ENCODE data around the gene RPL18A.

Gene RPL18A

DNA sequence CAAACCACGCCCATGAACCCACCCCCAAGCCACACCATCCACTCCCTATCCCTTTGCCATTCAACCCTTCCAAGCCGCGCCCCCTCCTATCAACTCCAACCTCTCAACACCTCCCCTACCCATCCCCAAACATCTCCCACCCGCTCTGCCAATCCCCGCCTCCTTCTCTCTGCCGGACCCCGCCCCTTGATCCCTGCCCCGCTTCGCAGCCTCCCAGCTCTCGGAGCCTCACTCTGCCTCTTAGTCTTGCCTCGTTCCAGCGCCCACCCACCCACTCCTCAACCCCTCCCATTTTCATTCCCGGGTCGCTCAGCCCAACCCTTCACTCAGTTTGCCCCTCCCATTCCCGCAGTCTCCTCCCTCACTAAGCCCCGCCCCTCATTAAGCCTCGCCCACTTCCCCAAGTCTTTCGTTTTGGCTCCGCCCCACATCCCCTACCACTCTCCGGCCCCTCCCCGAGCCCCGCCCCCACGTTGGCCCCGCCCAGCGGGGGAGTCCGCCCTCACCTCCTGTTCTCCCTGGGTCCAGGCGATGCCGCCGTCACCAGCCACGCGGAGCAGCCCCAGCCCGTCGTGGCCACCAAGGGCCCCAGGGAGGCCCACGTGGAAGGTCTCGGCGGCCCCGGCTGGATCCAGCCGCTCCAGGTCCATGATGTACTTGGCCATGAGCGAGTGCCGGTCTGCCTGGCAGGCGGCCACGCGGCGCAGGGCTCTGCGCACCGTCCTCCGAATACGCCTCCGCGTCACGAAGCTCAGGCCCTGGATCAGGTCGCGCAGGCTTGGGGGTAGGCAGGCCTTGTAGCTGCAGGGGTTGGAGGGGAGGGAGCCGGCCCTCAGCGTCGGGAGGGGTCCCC is 17.7 kb upstream of the RPL18A start:
- FAIRE-seq = no peak

DNA sequence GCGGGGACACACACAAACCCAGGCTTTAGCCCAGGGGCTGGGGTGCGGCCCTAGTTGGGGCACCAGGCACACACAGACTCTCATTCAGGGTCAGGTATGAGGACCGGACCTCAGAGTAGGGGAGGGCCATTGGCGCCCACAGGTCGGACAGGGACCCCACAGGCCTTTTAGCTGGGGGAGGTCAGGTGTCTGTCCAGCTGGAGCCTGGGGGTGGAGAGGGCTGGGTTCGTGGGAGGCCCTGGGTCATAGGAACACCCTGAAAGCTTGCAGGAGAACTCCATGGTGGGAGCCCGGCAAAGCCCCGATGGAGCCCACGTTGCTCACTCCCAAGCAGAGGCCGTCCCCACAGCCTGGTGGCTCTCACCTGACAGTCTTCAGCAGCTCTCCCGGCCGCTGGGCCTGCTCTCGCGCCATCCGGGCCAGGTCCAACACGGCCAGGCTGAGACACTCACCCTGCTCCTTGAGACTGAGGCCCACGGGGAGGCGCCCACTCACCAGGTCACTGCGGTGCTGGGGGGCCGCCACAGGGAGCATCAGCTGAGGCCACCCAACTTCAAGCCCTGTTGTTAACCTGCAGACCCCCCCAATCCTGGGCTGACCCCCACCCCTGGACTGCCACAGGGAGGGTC is 16.9 kb upstream of the RPL18A start:
- FAIRE-seq = no peak
- no peak for DNase-seq (ENCODE audit: insufficient read length, low spot score)

More for the DNA sequence above, 17.7 kb upstream of the RPL18A start:
- DNase-seq (ENCODE audit: insufficient read length, low spot score) = no peak

DNA sequence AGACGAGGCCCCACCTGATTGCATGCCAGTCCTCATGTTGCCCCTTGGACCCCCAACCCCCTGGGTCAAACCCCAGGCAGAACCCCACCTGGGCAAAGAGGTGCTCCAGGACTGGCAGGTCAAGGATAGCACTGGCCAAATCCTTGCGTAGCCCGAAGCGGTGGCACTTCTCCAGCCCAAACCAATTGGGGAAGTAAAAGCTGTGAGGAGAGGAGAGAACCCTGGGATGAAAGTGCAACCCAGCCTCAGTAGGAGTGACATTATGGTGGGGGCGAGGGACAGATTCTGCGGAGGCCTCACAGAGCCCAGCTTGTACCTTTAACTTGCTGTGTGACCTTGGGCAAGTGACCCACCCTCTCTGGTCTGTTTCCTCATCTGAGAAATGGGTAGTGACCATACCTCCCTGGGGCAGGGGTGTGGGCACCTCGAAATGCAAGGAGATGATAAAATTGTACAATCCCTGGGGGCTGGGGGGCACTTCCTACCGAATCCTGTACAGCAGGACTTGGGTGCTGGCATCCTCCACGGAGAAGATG is 16.4 kb upstream of the RPL18A start:
- DNase-seq (ENCODE audit: insufficient read length, low spot score) = no peak
- FAIRE-seq = no peak

DNA sequence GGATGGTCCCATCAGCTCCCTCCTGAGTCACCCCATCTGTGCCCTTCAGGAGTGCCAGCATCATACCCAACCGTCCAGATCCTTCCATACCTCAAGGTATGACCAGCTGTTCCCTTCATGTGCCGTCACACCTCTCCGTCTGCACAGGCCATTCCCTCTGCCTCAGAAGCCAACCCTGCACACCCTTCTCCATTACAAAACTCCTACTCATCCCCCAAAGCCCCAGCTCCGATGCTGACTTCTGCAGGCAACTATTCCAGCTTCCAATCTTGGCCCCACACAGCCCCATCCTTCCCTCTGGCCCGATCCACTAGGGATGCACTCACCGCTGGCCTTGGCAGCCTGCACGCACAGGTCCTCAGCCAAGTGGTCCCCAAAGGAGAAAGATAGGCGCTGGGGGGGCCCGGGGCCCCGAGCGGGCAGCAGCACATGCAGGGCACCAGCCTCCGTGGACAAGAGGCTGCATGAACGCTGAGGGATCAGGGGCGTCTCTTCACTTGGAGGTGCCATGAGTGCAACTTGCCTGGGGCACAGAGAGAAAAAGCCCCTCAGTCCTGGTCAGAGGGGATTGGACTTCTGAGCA is 15.7 kb upstream of the RPL18A start:
- no peak for FAIRE-seq
- no peak for DNase-seq (ENCODE audit: insufficient read length, low spot score)

DNA sequence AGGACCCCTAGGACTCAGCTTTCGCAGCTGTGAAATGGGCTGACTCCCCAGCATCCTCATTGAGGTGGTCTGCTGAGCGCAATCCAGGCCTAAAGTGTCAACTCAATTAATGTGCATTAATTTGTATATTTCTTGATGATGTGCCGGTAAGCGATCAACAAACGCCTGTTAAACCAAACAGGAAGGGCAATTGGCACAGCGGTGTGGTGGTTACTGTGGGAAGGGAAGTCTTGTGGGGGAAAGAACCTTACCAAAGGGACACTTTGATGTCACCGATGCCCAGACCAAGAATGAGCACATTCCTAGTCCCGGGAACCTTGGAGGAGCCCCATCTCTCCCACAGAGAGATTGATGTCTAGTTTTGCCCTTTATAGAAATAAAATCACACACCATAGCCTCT is 13.6 kb upstream of the RPL18A start:
- DNase-seq (ENCODE audit: insufficient read length, low spot score) (no peak), FAIRE-seq (no peak)

DNA sequence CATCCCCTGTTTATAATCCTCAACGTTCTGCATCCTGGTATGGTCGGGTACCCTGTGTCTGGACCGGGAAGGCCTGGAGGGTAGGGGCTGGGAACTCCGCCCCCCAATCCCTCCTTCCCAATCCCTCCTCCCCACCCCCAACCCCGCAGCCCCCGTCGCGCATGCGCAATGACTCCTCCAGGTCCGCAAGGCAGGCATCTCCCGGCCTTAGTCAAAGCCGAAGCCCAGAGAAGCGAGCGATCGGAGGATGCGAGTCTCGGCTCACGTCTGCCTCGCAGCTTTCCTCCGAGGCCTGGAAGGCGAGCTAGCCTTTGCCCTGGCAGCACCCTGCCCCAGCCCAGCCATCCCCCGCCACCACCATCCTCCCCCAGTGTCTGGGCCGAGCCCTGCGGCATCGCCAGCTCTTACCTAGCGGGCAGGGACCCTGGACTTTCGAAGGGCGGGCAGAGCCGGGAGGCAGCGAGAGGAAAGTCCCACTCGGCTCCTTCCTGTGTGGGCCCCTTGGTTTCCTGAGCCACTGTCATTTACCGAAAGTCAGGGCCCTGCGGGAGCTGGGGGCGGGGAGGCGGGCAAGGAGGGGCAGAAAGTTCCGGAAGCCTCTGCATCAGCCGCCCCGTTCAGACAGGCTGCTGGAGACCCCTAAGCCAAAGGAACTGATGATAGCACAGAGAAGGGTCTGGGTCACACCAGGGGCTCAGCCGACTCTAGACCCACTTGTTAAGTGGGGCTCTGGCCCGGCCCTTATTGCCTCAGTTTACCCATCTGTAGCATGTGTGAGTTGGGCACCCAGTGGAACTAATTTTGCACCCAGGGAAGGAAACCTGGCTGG is 12.0 kb upstream of the RPL18A start, which contains the start of gene JAK3:
Gene JAK3, minus strand, starts transcription at position 445 of the 829 bp plus-strand sequence. CDS start 3,565 bp downstream, outside the sequence.
- FAIRE-seq (no peak), DNase-seq (ENCODE audit: insufficient read length, low spot score) (no peak)

DNA sequence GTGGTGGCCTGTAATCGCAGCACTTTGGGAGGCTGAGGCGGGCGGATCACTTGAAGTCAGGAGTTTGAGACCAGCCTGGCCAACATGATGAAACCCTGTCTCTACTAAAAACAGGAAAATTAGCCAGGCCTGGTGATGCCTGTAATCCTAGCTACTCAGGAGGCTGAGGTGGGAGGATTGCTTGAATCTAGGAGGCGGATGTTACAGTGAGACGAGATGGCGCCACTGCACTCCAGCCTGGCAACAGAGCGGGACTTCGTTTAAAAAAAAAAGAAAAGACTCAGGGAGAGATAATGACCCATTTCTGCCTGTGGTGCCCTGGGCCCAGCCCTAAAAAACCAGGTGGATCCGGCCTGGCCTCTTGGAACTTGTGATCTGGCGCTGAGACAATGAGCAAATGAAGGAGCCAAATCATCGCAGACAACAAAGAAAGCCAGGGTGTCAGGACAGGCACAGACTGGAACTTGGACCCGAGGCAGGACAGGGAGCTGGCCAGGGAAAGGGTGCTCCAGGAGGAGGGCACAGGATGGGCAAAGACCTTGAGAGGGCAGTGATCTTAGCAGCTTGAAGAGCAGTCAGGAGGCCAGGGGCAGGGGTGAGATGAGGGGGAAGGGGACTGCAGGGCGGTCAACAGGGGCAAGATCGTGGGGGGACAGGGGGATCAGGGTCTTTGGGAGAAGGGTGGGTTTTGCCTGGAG is 11.0 kb upstream of the RPL18A start:
- no peak for DNase-seq (ENCODE audit: insufficient read length, low spot score)
- FAIRE-seq = no peak

DNA sequence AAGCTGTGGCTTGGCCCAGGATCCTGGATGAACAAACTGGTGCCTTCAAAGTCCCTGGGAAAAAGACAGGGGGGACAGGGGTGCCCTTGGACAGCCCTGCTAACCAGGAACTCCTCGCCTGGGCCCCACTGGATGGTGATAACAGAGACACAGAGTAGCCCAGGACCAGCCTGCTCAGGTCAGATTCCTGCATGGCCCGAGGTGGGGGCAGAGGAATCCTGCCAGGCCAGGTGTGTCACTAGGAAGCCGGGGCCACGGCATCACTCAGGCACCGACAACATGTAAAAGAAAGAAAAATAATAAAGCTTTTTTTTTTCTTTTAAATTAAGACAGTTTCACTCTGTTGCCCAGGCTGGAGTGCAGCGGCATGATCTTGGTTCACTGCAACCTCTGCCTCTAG is 5.6 kb upstream of the RPL18A start:
- no peak for FAIRE-seq
- DNase-seq (ENCODE audit: insufficient read length, low spot score) = no peak

DNA sequence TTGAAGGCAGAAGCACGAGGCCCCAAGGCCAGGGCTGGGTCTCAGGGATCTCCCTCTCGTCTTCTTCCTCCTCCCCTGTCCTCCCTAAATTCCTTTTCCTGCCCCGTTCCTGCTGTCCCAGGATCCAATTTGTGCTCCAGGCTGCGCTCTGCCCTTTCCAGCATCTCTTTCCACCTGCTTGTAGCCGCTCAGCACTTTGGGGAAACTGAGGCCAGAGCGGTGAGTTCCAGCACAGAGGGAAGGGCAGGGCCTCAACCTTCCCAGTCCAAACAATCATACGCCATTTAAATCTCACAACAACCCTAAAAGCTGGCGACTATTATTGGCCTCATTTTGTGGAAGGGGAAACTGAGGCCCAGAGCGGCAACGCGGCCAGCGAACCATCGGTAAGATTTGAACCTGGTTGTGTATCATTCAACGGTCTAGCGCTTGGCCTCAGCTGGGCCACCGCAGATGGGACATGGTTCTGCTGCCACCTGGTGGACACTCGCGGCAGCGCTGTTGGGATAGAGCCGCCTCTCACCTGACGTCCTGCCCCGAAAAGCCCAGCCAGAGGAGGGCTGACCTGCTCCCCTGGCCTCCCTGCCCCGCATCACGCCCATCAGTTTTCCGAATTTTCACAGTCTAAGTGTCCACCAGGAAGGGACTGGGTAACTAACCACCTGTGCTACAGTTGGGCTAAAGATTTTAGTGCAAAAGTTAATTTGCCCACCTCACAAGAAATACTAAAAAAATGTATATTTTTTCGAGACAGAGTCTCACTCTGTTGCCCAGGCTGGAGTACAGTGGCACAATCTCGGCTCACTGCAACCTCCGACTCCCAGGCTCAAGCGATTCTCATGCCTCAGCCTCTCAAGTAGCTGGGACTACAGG is 4.2 kb upstream of the RPL18A start:
- FAIRE-seq (peak; percentile 55), DNase-seq (ENCODE audit: insufficient read length, low spot score) (peak; percentile 90)

DNA sequence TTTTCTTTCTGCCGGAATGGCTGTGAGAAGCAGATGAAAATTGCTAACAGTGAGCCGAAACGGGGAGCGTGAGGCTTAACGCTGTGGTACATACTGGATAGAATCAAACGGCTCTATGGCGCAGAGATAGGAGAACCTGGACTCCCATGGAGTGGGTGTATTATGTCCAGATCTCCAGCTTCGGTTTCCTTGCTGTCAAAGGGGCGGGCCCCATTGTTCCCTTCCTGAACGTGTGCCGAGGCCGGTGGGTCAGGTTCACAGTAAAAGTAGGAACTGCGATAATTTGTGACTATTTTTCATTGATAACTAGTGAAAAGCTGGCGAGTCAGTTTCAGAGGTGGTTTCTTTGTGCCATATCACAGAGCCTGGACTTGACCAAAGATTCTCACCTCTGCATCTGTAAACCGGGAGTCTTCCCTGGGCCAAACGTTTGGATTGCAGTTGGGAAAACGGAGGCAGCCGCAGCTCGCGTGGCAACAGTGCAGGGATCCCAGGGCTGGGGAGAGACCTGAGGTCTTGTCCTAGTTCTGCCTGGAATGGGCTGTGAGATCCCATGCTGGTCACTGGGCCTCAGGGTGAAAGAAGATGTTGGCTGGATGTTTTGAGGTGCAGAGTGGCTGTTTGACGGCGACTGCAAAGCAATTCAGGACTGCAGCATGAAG is 752 bp downstream of the RPL18A start:
- FAIRE-seq (no peak), DNase-seq (ENCODE audit: insufficient read length, low spot score) (no peak)

DNA sequence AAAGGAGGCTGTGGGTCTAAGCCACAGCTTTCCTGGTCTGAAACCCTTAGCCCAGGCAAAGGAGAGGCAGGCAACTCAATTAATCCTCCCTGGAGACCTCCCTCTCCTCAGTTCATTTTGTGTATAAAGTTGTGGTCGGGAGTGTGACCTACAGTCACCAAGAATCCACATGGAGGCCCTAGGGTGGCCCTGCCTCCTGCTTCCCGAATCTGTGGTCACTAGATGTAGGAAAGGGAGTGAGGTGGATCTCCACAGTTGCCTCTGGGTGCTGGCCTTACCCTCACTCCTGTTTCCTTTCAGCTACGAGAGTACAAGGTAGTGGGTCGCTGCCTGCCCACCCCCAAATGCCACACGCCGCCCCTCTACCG is 1.3 kb downstream of the RPL18A start:
- no peak for FAIRE-seq
- no peak for DNase-seq (ENCODE audit: insufficient read length, low spot score)

DNA sequence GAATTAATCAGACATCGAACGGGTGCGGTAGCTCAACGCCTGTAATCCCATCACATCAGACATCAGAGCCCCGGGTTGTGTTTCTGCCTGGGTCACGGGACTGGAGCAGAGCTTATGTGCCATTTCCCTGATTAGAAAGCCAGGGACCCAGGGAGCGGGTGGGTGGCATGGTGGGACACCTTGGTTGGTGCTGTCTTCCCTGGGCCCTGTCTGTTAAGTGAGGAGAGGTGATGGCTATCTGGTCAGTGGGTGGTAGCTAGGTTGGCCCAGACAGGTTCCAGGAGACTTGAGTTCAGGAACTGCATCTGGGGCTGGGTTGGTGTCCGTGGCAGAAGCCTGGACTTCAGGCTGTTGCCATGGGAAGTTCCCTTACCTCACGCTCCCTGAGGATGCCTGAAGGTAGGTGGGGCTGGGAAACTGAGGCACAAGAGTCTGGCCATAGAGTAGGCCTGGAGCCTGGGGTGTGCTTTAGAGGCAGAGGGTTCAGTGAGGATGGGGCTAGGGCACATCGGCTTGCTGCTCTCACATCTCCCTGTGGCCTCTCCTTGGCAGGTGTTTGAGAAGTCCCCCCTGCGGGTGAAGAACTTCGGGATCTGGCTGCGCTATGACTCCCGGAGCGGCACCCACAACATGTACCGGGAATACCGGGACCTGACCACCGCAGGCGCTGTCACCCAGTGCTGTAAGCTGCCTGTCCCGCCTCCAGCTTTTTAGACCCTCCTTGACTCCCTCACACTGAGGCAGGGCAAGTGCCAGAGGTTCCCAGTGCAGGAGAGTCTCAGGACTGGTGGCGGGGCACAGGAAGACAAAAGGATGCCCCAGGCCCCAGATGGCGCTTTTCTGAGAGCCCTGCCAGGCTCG is 2.1 kb downstream of the RPL18A start:
- FAIRE-seq = no peak
- no peak for DNase-seq (ENCODE audit: insufficient read length, low spot score)

DNA sequence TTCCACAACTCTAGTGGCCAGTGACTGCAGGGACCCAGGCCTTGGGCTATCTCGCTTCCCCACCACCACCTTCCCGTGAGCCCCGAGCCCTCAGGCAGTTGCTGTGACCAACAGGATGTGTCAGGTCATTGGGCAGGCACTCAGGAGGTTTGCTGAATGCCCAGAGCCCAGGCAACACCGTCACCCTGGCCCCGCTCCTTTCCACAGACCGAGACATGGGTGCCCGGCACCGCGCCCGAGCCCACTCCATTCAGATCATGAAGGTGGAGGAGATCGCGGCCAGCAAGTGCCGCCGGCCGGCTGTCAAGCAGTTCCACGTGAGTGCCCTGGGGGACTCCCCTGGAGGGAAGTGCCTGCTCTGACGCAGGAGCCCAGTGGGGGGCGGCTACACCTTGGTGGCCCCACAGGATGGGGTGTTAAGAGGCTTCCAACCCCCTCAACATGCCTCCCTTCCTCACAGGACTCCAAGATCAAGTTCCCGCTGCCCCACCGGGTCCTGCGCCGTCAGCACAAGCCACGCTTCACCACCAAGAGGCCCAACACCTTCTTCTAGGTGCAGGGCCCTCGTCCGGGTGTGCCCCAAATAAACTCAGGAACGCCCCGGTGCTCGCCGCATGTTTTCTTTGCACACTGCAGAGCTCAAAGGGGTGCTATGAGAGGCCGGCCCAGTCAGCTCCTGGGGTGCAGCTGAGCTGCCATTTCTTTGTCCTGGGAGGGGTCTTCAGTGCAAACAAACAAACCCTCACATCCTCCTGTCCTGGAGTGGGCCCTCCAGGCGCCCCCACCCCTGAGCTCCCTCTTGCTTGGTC is 3.2 kb downstream of the RPL18A start:
- no peak for DNase-seq (ENCODE audit: insufficient read length, low spot score)
- FAIRE-seq = no peak

DNA sequence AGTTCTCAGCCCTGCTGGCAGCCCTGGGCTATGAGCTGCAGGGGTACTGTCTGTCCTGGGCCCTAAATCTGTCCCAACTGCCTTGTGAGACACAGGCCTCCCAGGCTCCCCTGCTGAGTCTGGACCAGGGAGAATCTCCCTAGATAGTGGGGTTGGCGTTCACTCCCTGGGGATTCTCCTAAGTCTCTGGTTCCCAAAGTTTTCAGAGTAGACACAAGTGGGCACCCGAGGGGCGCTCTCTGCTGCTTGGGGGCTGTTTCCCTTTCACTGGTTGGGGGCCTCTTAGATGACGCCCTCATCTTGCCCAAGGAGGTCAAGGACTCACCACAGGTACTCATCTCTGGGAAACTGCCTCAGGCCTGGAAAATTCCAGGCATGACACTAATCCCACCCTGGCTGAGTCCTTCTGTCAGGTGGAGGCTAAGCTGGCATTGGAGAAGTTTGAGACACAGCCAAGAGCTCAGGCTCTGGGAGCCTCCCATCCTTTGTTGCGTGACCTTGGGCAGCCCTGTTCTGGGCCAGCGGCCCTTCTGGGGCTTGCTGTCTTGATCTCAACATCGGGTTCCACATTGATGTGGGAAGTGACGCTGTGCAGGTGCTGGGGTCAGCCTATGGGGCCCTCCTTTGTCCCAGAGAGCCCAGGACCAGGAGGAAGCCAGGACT is 3.9 kb downstream of the RPL18A start:
- DNase-seq (ENCODE audit: insufficient read length, low spot score) = no peak
- FAIRE-seq = no peak

DNA sequence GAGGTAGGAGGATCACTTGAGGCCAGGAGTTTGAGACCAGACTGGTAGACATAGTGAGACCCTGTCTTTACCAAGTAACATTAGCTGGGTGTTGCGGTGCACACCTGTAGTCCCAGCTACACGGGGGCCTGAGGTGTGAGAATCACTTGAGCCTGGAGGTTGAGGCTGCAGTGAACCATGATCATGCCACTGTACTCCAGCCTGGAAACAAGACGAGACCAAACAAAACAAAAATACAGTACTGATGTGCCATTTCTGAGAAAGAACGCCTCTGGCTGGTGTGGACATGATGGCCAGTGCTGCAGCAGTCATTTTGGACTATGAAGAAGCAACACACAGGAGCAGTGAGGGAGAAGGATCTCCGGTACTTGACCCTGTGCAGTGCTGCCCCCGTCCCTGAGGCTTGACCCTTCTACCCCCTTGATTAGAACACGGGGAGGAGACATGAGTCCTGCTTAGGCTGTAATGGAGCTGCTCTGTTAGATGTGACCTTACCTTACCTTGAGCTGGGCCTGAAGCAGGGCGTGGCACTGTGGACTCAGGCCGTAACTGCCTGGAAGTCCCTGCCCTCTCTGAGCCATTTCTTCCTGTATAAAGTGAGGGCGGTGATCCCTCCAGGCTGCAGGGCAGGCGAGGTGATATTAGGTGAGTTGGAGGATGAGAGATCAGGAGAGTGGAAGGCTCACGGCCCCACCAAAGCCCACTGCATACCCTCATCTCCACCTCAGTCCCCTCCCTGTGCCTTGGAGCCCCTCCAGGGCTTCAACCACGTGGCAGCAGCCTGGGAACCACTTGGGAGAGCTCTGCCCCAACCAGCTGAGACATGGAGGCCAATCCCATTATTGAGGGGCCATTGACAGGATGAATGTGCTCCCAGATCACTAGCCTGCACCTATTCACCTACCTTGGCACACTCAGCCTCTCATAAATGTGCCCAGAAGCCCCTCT is 5.9 kb downstream of the RPL18A start:
- DNase-seq (ENCODE audit: insufficient read length, low spot score) = no peak
- FAIRE-seq = no peak
